ENCODE measurements around the gene TRMT11. TPM values are rescaled to one million over a fixed set of nuclear protein-coding genes. Genes with fewer than 3 reads are reported as not detected.
A peak's percentile ranks its signal among the peaks of the same experiment; 100 is the strongest.

Gene TRMT11
- total and polyA plus RNA-seq, 7 donors: 11.0 to 27.8 (median 20.3) TPM

DNA sequence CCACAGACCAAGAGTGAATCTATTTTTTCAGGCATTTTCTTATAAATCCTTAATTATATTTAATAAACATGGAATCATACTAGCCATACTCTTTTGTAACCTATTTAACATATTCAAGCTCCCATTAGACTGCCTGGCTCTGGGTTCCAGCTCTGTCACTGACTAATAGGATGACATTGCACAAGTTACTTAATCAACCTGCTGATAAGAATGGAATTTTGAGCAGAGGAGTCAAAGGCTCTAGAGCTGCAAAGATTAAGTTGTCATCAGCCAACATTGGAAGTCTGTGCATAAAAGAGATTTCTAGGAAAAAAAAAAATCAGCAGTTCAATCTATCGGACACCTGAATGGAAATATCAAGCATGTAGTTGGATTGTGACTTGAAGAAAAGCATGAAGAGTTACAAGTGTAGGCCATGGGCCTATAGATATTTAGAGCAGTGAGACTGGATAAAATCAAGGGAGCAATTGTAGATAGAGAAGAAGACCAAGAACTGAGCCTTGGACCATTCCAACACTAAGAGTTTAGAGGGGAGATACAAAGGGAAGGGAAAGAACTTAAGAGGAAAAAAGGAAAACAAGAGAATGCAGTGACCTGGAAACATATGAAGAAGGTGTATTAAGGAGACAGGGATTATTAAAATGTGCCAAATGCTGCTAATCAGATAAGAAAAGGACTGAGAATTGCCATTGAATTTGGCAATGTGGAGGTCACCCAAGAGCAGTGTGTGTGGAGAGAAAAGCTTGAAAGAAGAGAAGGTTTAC lies 40.8 kb upstream of the TRMT11 start:
- DNase-seq: no peak
- 98 to 100% methylated on average over 1 of the region's 1 CpG for WGBS, 2 donors
- no peak overlapping the region for H3K4me3 ChIP-seq
- H3K27me3 ChIP-seq: no peaks in the 10 kb centered on the region
- H3K27ac ChIP-seq: peak overlapping the region; percentile 41 to 66 (median 56)
- peaks cover 0 to 21% (median 9%) of the 10 kb centered on the region in 4 donors for H3K4me1 ChIP-seq
- H3K36me3 ChIP-seq: no peaks in the 10 kb centered on the region
- TF ChIP-seq, protein P1, sequence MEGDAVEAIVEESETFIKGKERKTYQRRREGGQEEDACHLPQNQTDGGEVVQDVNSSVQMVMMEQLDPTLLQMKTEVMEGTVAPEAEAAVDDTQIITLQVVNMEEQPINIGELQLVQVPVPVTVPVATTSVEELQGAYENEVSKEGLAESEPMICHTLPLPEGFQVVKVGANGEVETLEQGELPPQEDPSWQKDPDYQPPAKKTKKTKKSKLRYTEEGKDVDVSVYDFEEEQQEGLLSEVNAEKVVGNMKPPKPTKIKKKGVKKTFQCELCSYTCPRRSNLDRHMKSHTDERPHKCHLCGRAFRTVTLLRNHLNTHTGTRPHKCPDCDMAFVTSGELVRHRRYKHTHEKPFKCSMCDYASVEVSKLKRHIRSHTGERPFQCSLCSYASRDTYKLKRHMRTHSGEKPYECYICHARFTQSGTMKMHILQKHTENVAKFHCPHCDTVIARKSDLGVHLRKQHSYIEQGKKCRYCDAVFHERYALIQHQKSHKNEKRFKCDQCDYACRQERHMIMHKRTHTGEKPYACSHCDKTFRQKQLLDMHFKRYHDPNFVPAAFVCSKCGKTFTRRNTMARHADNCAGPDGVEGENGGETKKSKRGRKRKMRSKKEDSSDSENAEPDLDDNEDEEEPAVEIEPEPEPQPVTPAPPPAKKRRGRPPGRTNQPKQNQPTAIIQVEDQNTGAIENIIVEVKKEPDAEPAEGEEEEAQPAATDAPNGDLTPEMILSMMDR (IDR thresholded peaks at IDR 0.05): no peak
- TF ChIP-seq EP300 (IDR thresholded peaks at IDR 0.05): no peak
- TF ChIP-seq POLR2A (IDR thresholded peaks at IDR 0.05): no peak
- peak in 1 of 4 donors; percentile 10 for TF ChIP-seq POLR2AphosphoS5 (IDR thresholded peaks at IDR 0.05)
- intact Hi-C loops (cut with DNase I): no loop called here
- no peaks in the 10 kb centered on the region for H3K9me3 ChIP-seq

DNA sequence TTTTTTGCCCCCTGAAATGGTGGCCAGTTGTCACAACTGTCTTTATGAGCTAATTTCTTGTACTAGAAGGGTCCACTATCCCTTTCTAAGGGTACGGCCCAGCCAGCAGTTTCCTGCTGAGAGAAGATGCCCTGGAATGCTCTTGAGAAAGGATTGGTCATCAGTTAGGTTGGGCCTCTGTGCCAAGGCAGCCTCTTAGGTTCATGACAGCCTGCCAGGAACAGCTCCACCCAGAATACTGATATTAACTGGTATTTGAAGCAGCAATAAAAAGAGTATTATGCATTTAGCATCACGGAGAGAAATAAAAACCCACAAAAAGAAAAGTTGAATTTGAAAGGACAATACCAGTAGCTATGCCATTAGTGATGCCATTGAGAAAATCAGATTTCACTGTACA lies 38.7 kb upstream of the TRMT11 start:
- no peaks in the 10 kb centered on the region for H3K27me3 ChIP-seq
- H3K27ac ChIP-seq: no peak overlapping the region
- DNase-seq: no peak
- peaks cover 0 to 21% (median 9%) of the 10 kb centered on the region in 4 donors for H3K4me1 ChIP-seq
- 84 to 86% methylated on average over 2 of the region's 2 CpGs for WGBS, 2 donors
- no peak overlapping the region for H3K4me3 ChIP-seq
- no peaks in the 10 kb centered on the region for H3K9me3 ChIP-seq
- intact Hi-C loops (cut with DNase I): no loop called here
- no peak for TF ChIP-seq POLR2AphosphoS5 (IDR thresholded peaks at IDR 0.05)
- TF ChIP-seq, protein P1 (IDR thresholded peaks at IDR 0.05): no peak
- no peak for TF ChIP-seq POLR2A (IDR thresholded peaks at IDR 0.05)
- TF ChIP-seq EP300 (IDR thresholded peaks at IDR 0.05): no peak
- no peaks in the 10 kb centered on the region for H3K36me3 ChIP-seq

DNA sequence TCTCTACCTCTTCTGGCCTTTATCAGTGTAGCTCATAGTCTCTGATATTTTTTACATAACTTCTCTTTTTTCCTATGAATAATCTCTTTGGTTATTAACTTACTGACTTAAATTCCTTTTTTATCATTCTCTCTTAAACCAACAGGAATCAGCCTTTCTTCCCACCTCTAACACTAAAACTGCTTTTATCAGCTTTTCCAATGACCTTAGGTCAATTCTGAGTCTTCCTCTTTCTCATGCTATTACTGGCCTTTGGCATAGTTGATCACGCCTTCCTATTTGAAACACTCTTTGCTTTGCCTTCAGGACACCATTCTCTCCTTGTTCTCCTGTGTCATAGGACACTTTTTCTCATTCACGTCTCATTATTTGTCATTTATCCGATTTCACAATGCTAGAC lies 37.9 kb upstream of the TRMT11 start:
- DNase-seq: no peak
- H3K27ac ChIP-seq: no peak overlapping the region
- WGBS, 2 donors: 91 to 94% methylated on average over 3 of the region's 3 CpGs

DNA sequence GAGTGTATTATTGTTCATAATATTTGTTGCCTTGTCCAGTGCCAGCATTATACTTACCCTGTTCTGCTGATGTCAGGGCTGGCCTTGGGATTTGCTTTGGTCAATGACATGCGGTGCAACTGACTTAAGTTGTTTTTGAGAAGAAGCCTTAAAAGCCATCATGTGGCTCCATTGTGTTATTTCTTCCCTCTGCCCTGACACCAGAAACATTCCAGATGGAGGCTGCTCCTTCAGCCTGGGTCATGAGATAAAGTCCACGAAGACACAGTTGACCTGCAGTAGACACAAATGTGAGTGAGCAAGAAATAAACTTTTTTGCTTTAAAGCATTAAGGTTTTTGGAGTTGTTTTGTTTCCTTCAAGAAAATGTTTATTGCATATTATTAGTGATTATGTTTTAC lies 37.3 kb upstream of the TRMT11 start:
- Histone ChIP-seq H3K27me3 (no peaks in the 10 kb centered on the region), H3K9me3 (no peaks in the 10 kb centered on the region), H3K36me3 (no peaks in the 10 kb centered on the region), H3K27ac (no peak overlapping the region), H3K4me1 (peaks cover 0 to 21% (median 9%) of the 10 kb centered on the region in 4 donors), H3K4me3 (no peak overlapping the region)
- intact Hi-C loops (cut with DNase I): no loop called here
- 89 to 93% methylated on average over 2 of the region's 2 CpGs for WGBS, 2 donors
- no peak for DNase-seq
- TF ChIP-seq POLR2A (IDR thresholded peaks at IDR 0.05) (no peak), EP300 (IDR thresholded peaks at IDR 0.05) (no peak), POLR2AphosphoS5 (IDR thresholded peaks at IDR 0.05) (no peak)
- TF ChIP-seq, protein P1 (IDR thresholded peaks at IDR 0.05): no peak

More for the DNA sequence above, 37.9 kb upstream of the TRMT11 start:
- Histone ChIP-seq H3K36me3 (no peaks in the 10 kb centered on the region), H3K4me3 (no peak overlapping the region), H3K27me3 (no peaks in the 10 kb centered on the region), H3K9me3 (no peaks in the 10 kb centered on the region), H3K4me1 (peaks cover 0 to 21% (median 9%) of the 10 kb centered on the region in 4 donors)
- no peak for TF ChIP-seq POLR2AphosphoS5 (IDR thresholded peaks at IDR 0.05)
- TF ChIP-seq EP300 (IDR thresholded peaks at IDR 0.05): no peak
- no peak for TF ChIP-seq POLR2A (IDR thresholded peaks at IDR 0.05)
- TF ChIP-seq, protein P1 (IDR thresholded peaks at IDR 0.05): no peak
- intact Hi-C loops (cut with DNase I): no loop called here

Measured in sigmoid colon (tissue), 7 donors.